Parathyroid adenoma (tissue), 2 donors: ENCODE data around the gene ANKRA2.

Source experiments
- H2AFZ ChIP-seq: fragments of 300-600 bp; sonication (generic); one replicate; pipeline ENCODE4 v1.7.0; 2017; ENCODE audit warnings: antibody characterized with exemption, mild to moderate bottlenecking
- H3K27ac ChIP-seq: fragments of 300-600 bp; sonication (generic); one replicate; pipeline ENCODE4 v1.7.0; 2017
- H3K27me3 ChIP-seq: fragments of 300-600 bp; sonication (generic); one replicate; pipeline ENCODE4 v1.7.0; 2017; ENCODE audit warnings: low read length; ENCODE audit not compliant: control insufficient read depth, insufficient read depth
- H3K36me3 ChIP-seq: fragments of 300-600 bp; sonication (generic); one replicate; pipeline ENCODE4 v1.7.0; 2017; ENCODE audit warnings: low read length; ENCODE audit not compliant: control insufficient read depth, insufficient read depth
- H3K4me1 ChIP-seq: fragments of 300-600 bp; sonication (generic); one replicate; pipeline ENCODE4 v1.7.0; 2017; ENCODE audit warnings: control low read depth
- H3K4me2 ChIP-seq: fragments of 300-600 bp; sonication (generic); one replicate; pipeline ENCODE4 v1.7.0; 2017; ENCODE audit warnings: low read length
- H3K4me3 ChIP-seq: fragments of 300-600 bp; sonication (generic); one replicate; pipeline ENCODE4 v1.7.0; 2017; ENCODE audit warnings: low read depth, low read length
- H3K79me2 ChIP-seq: fragments of 300-600 bp; sonication (generic); one replicate; pipeline ENCODE4 v1.7.0; 2017; ENCODE audit warnings: control low read depth
- H3K9ac ChIP-seq: fragments of 300-600 bp; sonication (generic); one replicate; pipeline ENCODE4 v1.7.0; 2017; ENCODE audit warnings: mild to moderate bottlenecking
- H3K9me3 ChIP-seq: fragments of 300-600 bp; sonication (generic); one replicate; pipeline ENCODE4 v1.7.0; 2017; ENCODE audit warnings: low read length; ENCODE audit not compliant: control insufficient read depth
- TF ChIP-seq, protein P1 (sequence below): fragments of 300-600 bp; sonication (generic); IDR thresholded peaks from one replicate; pipeline ENCODE4 v1.7.0; 2017; ENCODE audit warnings: antibody characterized with exemption, mild to moderate bottlenecking
- donor health status: primary hyperparathyroidism.

Gene ANKRA2, protein sequence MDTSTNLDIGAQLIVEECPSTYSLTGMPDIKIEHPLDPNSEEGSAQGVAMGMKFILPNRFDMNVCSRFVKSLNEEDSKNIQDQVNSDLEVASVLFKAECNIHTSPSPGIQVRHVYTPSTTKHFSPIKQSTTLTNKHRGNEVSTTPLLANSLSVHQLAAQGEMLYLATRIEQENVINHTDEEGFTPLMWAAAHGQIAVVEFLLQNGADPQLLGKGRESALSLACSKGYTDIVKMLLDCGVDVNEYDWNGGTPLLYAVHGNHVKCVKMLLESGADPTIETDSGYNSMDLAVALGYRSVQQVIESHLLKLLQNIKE

DNA sequence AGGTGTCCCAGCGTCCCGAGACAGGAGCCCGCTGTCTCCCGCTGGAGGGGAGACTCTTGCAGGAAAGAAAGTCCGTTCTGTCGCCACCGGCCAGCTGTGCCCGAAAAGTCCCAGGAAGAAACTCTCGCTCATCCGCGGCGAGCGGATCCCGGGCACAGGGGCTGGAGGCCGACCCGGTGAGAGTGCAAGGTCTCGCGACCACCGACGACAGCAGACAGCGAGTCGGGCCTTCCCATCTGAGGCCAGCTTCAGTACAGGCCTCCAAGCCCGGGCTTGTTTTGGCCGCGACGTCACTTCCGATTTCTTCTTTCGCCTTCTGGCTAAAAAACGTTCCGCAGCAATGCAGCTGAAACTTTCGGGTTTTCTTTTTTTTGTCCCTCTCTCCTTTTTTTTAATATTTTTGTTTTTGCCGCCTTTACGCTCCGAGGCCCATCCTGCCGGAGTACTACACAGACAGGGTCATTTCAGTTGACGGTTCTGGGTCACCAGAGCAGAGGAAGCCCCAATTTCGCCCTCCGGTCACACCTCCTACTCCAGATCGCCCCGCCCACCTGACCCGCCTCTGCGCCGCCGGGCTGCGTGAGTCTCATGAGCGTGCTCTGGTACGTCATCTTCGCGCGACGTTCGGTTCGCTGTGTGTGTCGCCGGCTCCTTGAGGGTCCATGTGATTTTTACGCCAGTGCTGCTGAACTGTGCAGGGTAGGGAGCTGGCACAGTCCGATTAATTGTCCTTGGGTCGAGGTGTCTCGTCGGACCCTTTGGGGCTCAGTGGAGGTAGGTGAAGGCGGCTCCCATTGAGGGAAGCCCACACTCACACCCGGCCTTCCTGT, at the start of gene ANKRA2, which contains the start of gene UTP15:
TSS of gene ANKRA2 (minus strand) at position 501 of the 830 bp plus-strand sequence. CDS start 2,758 bp downstream, outside the sequence.
TSS of gene UTP15 (plus strand) at position 605 of the 830 bp plus-strand sequence. CDS start 1,602 bp downstream, outside the sequence.
- Histone ChIP-seq H3K9me3 (no peaks in the 10 kb centered on the region), H3K27me3 (no peaks in the 10 kb centered on the region), H3K4me2 (peak within 1 kb of the TSS; percentile 95), H2AFZ (peak within 1 kb of the TSS; percentile 96), H3K27ac (peak within 1 kb of the TSS; percentile 87), H3K4me3 (peak within 1 kb of the TSS; percentile 96), H3K9ac (peak within 1 kb of the TSS; percentile 54), H3K4me1 (peaks cover 4% of the 10 kb centered on the region), H3K79me2 (peaks cover 13% of the 10 kb centered on the region), H3K36me3 (no peaks in the 10 kb centered on the region)
- TF ChIP-seq, protein P1, sequence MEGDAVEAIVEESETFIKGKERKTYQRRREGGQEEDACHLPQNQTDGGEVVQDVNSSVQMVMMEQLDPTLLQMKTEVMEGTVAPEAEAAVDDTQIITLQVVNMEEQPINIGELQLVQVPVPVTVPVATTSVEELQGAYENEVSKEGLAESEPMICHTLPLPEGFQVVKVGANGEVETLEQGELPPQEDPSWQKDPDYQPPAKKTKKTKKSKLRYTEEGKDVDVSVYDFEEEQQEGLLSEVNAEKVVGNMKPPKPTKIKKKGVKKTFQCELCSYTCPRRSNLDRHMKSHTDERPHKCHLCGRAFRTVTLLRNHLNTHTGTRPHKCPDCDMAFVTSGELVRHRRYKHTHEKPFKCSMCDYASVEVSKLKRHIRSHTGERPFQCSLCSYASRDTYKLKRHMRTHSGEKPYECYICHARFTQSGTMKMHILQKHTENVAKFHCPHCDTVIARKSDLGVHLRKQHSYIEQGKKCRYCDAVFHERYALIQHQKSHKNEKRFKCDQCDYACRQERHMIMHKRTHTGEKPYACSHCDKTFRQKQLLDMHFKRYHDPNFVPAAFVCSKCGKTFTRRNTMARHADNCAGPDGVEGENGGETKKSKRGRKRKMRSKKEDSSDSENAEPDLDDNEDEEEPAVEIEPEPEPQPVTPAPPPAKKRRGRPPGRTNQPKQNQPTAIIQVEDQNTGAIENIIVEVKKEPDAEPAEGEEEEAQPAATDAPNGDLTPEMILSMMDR, result no peak

DNA sequence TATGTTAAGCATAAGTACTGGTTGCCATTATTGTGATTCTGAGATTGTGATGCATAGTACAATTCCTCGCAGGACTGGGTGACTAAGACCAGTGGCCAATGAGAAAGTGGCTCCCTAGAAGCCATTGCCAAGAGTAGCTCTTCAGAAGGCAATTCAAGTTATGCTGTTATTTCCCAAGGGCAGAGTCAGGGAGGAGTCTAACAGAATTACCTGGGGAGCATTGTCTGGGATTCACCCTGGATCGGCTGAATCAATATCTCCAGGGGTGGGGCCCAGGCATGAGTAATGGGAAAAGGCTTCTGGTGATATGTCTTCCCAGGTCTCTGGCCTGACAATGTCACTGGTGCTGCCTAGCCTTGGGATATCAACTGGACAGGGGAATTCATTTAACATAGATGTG, 49.6 kb upstream of the ANKRA2 start:
- Histone ChIP-seq H3K9me3 (no peaks in the 10 kb centered on the region), H2AFZ (no peak overlapping the region), H3K27ac (no peak overlapping the region), H3K4me2 (no peak overlapping the region), H3K9ac (no peak overlapping the region), H3K79me2 (no peaks in the 10 kb centered on the region), H3K4me3 (no peak overlapping the region), H3K27me3 (no peaks in the 10 kb centered on the region), H3K36me3 (no peaks in the 10 kb centered on the region), H3K4me1 (no peaks in the 10 kb centered on the region)
- TF ChIP-seq, protein P1, result no peak

DNA sequence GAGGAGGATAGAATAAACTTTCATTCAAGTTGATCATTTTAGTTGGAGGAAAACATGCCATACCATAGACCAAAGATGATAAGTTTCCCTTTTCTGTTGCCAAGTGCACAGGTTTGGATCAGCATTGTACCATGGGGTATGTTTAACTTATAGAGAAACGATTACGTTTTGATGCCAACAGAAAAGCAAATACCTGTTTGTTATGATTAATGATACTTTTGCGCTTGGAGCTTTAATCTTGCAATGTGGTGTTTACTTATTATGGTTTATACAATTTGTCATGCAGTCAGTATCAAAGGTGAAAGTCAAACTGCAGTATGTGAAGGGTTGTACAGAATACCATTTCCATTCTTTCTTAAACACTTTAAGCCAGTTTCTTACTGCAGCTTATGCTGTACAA, 47.4 kb upstream of the ANKRA2 start:
- H3K27me3 ChIP-seq, result no peaks in the 10 kb centered on the region
- no peak overlapping the region for H3K27ac ChIP-seq
- no peaks in the 10 kb centered on the region for H3K9me3 ChIP-seq
- H3K4me1 ChIP-seq, result no peaks in the 10 kb centered on the region
- TF ChIP-seq, protein P1, result no peak
- no peaks in the 10 kb centered on the region for H3K36me3 ChIP-seq
- H3K79me2 ChIP-seq, result no peaks in the 10 kb centered on the region
- H3K9ac ChIP-seq, result no peak overlapping the region
- H3K4me3 ChIP-seq, result no peak overlapping the region
- no peak overlapping the region for H3K4me2 ChIP-seq
- no peak overlapping the region for H2AFZ ChIP-seq

DNA sequence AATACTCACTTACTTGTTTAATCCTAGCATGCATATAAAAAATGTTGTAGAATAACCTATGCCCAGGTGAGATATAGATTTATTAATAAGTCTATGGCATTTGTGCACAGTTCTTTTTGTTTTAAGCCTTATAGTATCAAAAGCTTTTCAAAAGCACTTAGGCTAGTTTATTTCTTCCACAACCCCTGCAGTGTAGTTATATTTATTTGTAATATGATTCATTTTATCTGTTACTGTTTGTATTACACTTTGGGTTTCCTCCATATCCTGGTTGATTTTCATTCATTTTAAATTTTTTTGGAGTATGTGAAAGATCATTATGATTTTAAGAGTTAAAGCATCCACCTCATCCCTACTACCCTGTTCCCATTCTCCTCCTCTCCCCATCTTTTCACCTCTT, 41.8 kb upstream of the ANKRA2 start:
- no peaks in the 10 kb centered on the region for H3K4me1 ChIP-seq
- H3K79me2 ChIP-seq, result no peaks in the 10 kb centered on the region
- no peak overlapping the region for H3K27ac ChIP-seq
- no peaks in the 10 kb centered on the region for H3K36me3 ChIP-seq
- H3K4me2 ChIP-seq, result no peak overlapping the region
- H3K9ac ChIP-seq, result no peak overlapping the region
- H3K4me3 ChIP-seq, result no peak overlapping the region
- no peaks in the 10 kb centered on the region for H3K27me3 ChIP-seq
- no peak overlapping the region for H2AFZ ChIP-seq
- TF ChIP-seq, protein P1, result no peak
- H3K9me3 ChIP-seq, result no peaks in the 10 kb centered on the region
